GM19397 (cell line): Measurements from ENCODE around the gene DIP2B.
"Not testable (repeated sequence)": the region's sequence is repeated elsewhere in the genome, so short reads cannot be mapped to it uniquely, and the experiment has no call there.

Experiments used
- ATAC-seq: cut with Tn5 transposase; IDR thresholded peaks from one replicate; pipeline ENCODE4 v1.9.1; 2021; ENCODE audit warnings: mild to moderate bottlenecking, moderate library complexity; ENCODE audit not compliant: unreplicated experiment

Gene DIP2B

GRCh38 chr12:50504798-50505674, at the start of gene DIP2B:
DIP2B (plus strand) TSS chr12:50504985; CDS start chr12:50505141, 156 bp downstream.
- ATAC-seq = peak; percentile 81

GRCh38 chr12:50458606-50459005, 46.2 kb upstream of the DIP2B start:
- no peak for ATAC-seq

- ATAC-seq = no peak
Observed at GRCh38 chr12:50467439-50467838, 37.3 kb upstream of the DIP2B start.

- ATAC-seq = no peak
Observed at GRCh38 chr12:50477241-50477832, 27.4 kb upstream of the DIP2B start.

- ATAC-seq = no peak
Observed at GRCh38 chr12:50482571-50482970, 22.2 kb upstream of the DIP2B start.

GRCh38 chr12:50483488-50483887, 21.3 kb upstream of the DIP2B start:
- ATAC-seq = no peak

GRCh38 chr12:50488801-50489200, 16.0 kb upstream of the DIP2B start:
- no peak for ATAC-seq

GRCh38 chr12:50498119-50498518, 6.7 kb upstream of the DIP2B start:
- ATAC-seq = not testable (repeated sequence)

- no peak for ATAC-seq
Observed at GRCh38 chr12:50505675-50506530, 1.1 kb downstream of the DIP2B start.

GRCh38 chr12:50506753-50507473, 2.1 kb downstream of the DIP2B start:
- ATAC-seq = no peak

- no peak for ATAC-seq
Observed at GRCh38 chr12:50507474-50507838, 2.7 kb downstream of the DIP2B start.

GRCh38 chr12:50507930-50508329, 3.1 kb downstream of the DIP2B start:
- no peak for ATAC-seq

- ATAC-seq = no peak
Observed at GRCh38 chr12:50508414-50508813, 3.6 kb downstream of the DIP2B start.

- ATAC-seq = no peak
Observed at GRCh38 chr12:50508970-50509663, 4.3 kb downstream of the DIP2B start.

GRCh38 chr12:50514526-50515276, 9.9 kb downstream of the DIP2B start:
- peak; percentile 45 for ATAC-seq

- ATAC-seq = no peak
Observed at GRCh38 chr12:50515587-50515986, 10.8 kb downstream of the DIP2B start.

GRCh38 chr12:50517421-50518048, 12.8 kb downstream of the DIP2B start:
- ATAC-seq = peak; percentile 46

GRCh38 chr12:50518090-50518489, 13.3 kb downstream of the DIP2B start:
- no peak for ATAC-seq

- ATAC-seq = no peak
Observed at GRCh38 chr12:50519353-50519752, 14.6 kb downstream of the DIP2B start.
